Measurements from ENCODE around the gene ABCB8. TPM values are rescaled to one million over a fixed set of nuclear protein-coding genes. Genes with fewer than 3 reads are reported as not detected.

Gene ABCB8
- total and polyA plus RNA-seq, 9 of the 15 experiments (the other 6 are each of a cell fraction or from before 2014, with no cell fraction given): 7.6 to 106 (median 36.3) TPM

DNA sequence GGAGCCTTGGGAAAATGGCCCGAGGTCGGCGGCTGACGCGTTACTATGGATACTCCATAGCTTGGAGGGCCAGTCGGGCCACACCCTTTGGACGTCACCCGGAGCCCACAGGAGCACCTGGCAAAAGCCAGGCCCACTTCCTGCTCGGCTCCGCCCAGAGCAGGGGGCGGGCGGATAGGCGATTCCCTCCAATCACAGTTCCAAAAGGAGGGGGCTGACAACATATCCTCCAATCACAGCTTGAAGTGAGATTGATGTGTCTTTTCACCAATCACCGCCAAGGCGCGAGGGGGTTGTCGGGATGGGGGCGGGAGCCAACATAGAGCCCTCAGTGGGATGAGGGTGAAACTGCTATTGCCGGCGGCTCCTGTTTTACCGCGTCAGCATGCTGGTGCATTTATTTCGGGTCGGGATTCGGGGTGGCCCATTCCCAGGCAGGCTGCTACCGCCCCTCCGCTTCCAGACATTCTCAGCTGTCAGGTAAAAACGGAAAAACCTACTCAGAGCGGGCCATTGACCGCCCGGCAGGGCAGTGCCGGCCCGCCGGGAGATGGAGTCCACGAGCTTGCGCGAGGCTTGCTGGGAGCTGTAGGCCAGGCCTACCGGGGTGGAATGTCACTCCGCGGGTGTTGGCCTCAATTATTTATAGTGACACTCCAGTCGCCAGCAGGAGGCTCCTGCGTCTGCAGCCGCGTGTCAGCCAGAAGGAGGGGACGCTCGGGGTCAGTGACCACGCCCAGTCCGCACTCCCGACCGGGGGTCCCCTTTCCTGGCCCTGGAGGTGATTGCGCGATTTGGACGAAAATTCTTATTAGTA is at the start of gene ABCB8 (continued):
- TF ChIP-seq, protein P1, sequence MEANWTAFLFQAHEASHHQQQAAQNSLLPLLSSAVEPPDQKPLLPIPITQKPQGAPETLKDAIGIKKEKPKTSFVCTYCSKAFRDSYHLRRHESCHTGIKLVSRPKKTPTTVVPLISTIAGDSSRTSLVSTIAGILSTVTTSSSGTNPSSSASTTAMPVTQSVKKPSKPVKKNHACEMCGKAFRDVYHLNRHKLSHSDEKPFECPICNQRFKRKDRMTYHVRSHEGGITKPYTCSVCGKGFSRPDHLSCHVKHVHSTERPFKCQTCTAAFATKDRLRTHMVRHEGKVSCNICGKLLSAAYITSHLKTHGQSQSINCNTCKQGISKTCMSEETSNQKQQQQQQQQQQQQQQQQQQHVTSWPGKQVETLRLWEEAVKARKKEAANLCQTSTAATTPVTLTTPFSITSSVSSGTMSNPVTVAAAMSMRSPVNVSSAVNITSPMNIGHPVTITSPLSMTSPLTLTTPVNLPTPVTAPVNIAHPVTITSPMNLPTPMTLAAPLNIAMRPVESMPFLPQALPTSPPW (CRISPR knock-in tag; IDR thresholded peaks at IDR 0.05): peak; percentile 91
- TF ChIP-seq ZNF217 (CRISPR knock-in tag; IDR thresholded peaks at IDR 0.05) (no peak), FOSL1 (tag; conservative IDR thresholded peaks at IDR 0.05) (no peak; the same call in none of the 2 replicates), ZNF239 (CRISPR knock-in tag; IDR thresholded peaks at IDR 0.05) (peak; percentile 43; the same call in 1 of the 2 replicates), ZNF41 (CRISPR knock-in tag; conservative IDR thresholded peaks at IDR 0.05) (no peak; the same call in 1 of the 2 replicates), SRF (CRISPR knock-in tag; IDR thresholded peaks at IDR 0.05) (peak in 1 of 2 experiments; percentile 72; a peak in 2 of 4 replicates), TCFL5 (CRISPR knock-in tag; conservative IDR thresholded peaks at IDR 0.05) (no peak), LEF1 (IDR thresholded peaks at IDR 0.05) (peak; percentile 33; the same call in 1 of the 2 replicates), CC2D1A (IDR thresholded peaks at IDR 0.05) (0 out of 2 replicates have a peak, but pooled peaks have one; percentile 16), HDAC1 (IDR thresholded peaks at IDR 0.05) (peak in 1 of 2 experiments; percentile 80; a peak in 2 of 4 replicates), ZNF780A (CRISPR knock-in tag; IDR thresholded peaks at IDR 0.05) (no peak), ZNF583 (CRISPR knock-in tag; IDR thresholded peaks at IDR 0.05) (peak; percentile 51; the same call in 1 of the 2 replicates), YY1 (IDR thresholded peaks at IDR 0.05; ENCODE audit: borderline replicate concordance in 1 of 3, control insufficient read depth in 1 of 3, extremely low read depth in 1 of 3, insufficient read depth in 3 of 3, insufficient read length in 1 of 3, insufficient replicate concordance in 2 of 3, low read depth in 1 of 3, low read length in 2 of 3) (peak; percentile 22 to 90 (median 82))
- TF ChIP-seq, protein P2, sequence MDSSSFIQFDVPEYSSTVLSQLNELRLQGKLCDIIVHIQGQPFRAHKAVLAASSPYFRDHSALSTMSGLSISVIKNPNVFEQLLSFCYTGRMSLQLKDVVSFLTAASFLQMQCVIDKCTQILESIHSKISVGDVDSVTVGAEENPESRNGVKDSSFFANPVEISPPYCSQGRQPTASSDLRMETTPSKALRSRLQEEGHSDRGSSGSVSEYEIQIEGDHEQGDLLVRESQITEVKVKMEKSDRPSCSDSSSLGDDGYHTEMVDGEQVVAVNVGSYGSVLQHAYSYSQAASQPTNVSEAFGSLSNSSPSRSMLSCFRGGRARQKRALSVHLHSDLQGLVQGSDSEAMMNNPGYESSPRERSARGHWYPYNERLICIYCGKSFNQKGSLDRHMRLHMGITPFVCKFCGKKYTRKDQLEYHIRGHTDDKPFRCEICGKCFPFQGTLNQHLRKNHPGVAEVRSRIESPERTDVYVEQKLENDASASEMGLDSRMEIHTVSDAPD (CRISPR knock-in tag; IDR thresholded peaks at IDR 0.05): no peak
- TF ChIP-seq, protein P3, sequence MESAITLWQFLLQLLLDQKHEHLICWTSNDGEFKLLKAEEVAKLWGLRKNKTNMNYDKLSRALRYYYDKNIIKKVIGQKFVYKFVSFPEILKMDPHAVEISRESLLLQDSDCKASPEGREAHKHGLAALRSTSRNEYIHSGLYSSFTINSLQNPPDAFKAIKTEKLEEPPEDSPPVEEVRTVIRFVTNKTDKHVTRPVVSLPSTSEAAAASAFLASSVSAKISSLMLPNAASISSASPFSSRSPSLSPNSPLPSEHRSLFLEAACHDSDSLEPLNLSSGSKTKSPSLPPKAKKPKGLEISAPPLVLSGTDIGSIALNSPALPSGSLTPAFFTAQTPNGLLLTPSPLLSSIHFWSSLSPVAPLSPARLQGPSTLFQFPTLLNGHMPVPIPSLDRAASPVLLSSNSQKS (CRISPR knock-in tag; IDR thresholded peaks at IDR 0.05): no peak
- TF ChIP-seq, protein P4, sequence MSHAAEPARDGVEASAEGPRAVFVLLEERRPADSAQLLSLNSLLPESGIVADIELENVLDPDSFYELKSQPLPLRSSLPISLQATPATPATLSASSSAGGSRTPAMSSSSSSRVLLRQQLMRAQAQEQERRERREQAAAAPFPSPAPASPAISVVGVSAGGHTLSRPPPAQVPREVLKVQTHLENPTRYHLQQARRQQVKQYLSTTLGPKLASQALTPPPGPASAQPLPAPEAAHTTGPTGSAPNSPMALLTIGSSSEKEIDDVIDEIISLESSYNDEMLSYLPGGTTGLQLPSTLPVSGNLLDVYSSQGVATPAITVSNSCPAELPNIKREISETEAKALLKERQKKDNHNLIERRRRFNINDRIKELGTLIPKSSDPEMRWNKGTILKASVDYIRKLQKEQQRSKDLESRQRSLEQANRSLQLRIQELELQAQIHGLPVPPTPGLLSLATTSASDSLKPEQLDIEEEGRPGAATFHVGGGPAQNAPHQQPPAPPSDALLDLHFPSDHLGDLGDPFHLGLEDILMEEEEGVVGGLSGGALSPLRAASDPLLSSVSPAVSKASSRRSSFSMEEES (CRISPR knock-in tag; IDR thresholded peaks at IDR 0.05): no peak
- TF ChIP-seq, protein P5, sequence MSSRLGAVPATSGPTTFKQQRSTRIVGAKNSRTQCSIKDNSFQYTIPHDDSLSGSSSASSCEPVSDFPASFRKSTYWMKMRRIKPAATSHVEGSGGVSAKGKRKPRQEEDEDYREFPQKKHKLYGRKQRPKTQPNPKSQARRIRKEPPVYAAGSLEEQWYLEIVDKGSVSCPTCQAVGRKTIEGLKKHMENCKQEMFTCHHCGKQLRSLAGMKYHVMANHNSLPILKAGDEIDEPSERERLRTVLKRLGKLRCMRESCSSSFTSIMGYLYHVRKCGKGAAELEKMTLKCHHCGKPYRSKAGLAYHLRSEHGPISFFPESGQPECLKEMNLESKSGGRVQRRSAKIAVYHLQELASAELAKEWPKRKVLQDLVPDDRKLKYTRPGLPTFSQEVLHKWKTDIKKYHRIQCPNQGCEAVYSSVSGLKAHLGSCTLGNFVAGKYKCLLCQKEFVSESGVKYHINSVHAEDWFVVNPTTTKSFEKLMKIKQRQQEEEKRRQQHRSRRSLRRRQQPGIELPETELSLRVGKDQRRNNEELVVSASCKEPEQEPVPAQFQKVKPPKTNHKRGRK (tag; IDR thresholded peaks at IDR 0.05): no peak

Data from K562 (cell line).